ENCODE results near the gene ZMIZ1. TPM values are rescaled to one million over a fixed set of nuclear protein-coding genes. Genes with fewer than 3 reads are reported as not detected.

The ZMIZ1 gene
- total RNA-seq, 4 donors from 2014 or later = 18.7 to 188 (median 36.7) TPM

- Histone ChIP-seq H3K27me3 (no peaks in the 10 kb centered on the region), H3K27ac (peak overlapping the region; percentile 33 to 74), H3K36me3 (no peaks in the 10 kb centered on the region), H3K4me1 (peaks cover 19 to 31% of the 10 kb centered on the region in 2 donors), H3K9me3 (no peaks in the 10 kb centered on the region), H3K4me3 (no peak overlapping the region)
- intact Hi-C loops (cut with DNase I; ENCODE audit: low total_unique reads) = no loop called here
- TF ChIP-seq POLR2A (IDR thresholded peaks at IDR 0.05) = no peak
- no peak for TF ChIP-seq CTCF (IDR thresholded peaks at IDR 0.05)
- no peak for DNase-seq
Measured at GRCh38 chr10:79088176-79088575, 19.4 kb downstream of the ZMIZ1 start.

- intact Hi-C loops (cut with DNase I; ENCODE audit: low total_unique reads) = no loop called here
Measured at GRCh38 chr10:79088613-79089355, 20.0 kb downstream of the ZMIZ1 start.

GRCh38 chr10:79089632-79090031 is 20.9 kb downstream of the ZMIZ1 start:
- H3K4me3 ChIP-seq = no peak overlapping the region
- DNase-seq = no peak
- H3K4me1 ChIP-seq = peaks cover 9 to 31% of the 10 kb centered on the region in 2 donors
- no peaks in the 10 kb centered on the region for H3K27me3 ChIP-seq
- intact Hi-C loops (cut with DNase I; ENCODE audit: low total_unique reads) = no loop called here
- H3K27ac ChIP-seq = peak overlapping the region; percentile 33 to 40
- no peaks in the 10 kb centered on the region for H3K9me3 ChIP-seq
- no peak for TF ChIP-seq POLR2A (IDR thresholded peaks at IDR 0.05)
- no peak for TF ChIP-seq CTCF (IDR thresholded peaks at IDR 0.05)
- H3K36me3 ChIP-seq = no peaks in the 10 kb centered on the region

More at GRCh38 chr10:79088613-79089355, 20.0 kb downstream of the ZMIZ1 start:
- Histone ChIP-seq H3K36me3 (no peaks in the 10 kb centered on the region), H3K27me3 (no peaks in the 10 kb centered on the region), H3K4me3 (no peak overlapping the region), H3K27ac (peak overlapping the region; percentile 33 to 74), H3K9me3 (no peaks in the 10 kb centered on the region), H3K4me1 (peaks cover 15 to 26% of the 10 kb centered on the region in 2 donors)
- TF ChIP-seq CTCF (IDR thresholded peaks at IDR 0.05) (no peak), POLR2A (IDR thresholded peaks at IDR 0.05) (no peak)
- no peak for DNase-seq

GRCh38 chr10:79090134-79090803 is 21.5 kb downstream of the ZMIZ1 start:
- H3K4me1 ChIP-seq = peaks cover 5 to 34% of the 10 kb centered on the region in 2 donors
- intact Hi-C loops (cut with DNase I; ENCODE audit: low total_unique reads) = no loop called here
- H3K9me3 ChIP-seq = no peaks in the 10 kb centered on the region
- H3K4me3 ChIP-seq = no peak overlapping the region
- peak overlapping the region; percentile 27 to 40 for H3K27ac ChIP-seq
- DNase-seq = no peak
- TF ChIP-seq CTCF (IDR thresholded peaks at IDR 0.05) = no peak
- TF ChIP-seq POLR2A (IDR thresholded peaks at IDR 0.05) = no peak
- H3K27me3 ChIP-seq = no peaks in the 10 kb centered on the region
- H3K36me3 ChIP-seq = no peaks in the 10 kb centered on the region

GRCh38 chr10:79092292-79092896 is 23.6 kb downstream of the ZMIZ1 start:
- no peak for TF ChIP-seq POLR2A (IDR thresholded peaks at IDR 0.05)
- TF ChIP-seq CTCF (IDR thresholded peaks at IDR 0.05) = no peak
- Histone ChIP-seq H3K4me1 (peaks cover 14 to 30% of the 10 kb centered on the region in 2 donors), H3K27me3 (no peaks in the 10 kb centered on the region), H3K9me3 (no peaks in the 10 kb centered on the region), H3K4me3 (no peak overlapping the region), H3K27ac (peak overlapping the region; percentile 10 to 47), H3K36me3 (no peaks in the 10 kb centered on the region)
- no peak for DNase-seq
- intact Hi-C loops (cut with DNase I; ENCODE audit: low total_unique reads) = no loop called here
